NCI-H1092 (cell line): Measurements from ENCODE around the gene FREY1.

ENCODE experiments used
- DNase-seq: peaks from one replicate; lab custom pipeline; 2025; lab: John Stamatoyannopoulos, UW

The FREY1 gene

DNA sequence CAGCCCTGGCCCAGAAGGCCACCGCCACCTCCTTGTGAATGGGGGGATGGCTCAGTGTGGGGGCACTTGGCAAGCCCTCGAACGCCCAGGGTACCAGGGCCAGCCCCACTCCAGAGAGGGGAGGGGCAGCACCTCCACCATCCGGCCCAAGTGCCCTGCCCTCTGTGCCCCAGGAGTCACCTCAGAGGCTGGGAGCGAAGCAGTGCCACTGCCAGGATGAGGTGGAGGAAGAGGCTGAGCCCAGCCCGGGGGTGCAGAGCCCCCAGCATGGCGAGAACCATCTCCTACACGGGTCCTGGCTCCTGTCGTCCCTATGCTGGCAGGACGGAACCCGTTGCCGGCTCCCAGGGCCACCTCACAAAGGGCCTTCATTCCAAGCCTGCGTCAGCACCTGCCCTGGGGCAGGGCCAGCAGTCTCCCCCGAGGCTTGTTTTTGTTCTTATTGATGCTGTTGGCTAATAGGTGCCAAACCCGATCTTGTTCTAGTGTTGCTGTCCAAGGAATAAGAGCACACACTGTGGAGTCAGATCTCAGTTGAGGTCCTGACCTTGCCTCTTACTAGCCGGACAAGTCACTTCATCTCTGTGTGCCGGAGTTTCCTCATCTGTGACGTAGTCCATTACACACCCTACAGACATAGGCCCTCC, at the start of gene FREY1:
Gene FREY1, minus strand, starts transcription at position 307 of the 647 bp plus-strand sequence. Its CDS starts 26 bp downstream, at position 281.
- DNase-seq: no peak

- no peak for DNase-seq
Observed at GRCh38 chr11:45949992-45950407, 42.9 kb upstream of the FREY1 start.

DNA sequence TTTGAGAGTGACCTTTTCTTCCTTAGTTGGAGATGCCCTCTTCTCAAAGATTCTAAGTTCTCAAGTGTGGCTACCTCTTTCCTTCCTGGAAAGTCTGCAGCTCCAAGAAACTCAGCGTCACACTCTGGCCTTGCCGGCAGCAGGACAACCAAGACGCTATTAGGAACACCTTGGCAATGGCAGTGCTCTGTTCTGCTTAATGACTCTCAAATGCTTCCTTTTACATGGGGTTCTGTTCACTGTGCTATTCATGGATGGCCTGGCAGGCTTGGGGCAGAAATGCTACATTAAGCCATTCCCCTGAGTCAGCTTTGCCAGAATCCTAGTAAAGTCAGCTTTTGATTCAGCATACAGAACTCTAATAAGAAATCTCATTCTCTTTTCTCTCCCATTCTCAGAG, 41.3 kb upstream of the FREY1 start:
- DNase-seq: no peak

DNA sequence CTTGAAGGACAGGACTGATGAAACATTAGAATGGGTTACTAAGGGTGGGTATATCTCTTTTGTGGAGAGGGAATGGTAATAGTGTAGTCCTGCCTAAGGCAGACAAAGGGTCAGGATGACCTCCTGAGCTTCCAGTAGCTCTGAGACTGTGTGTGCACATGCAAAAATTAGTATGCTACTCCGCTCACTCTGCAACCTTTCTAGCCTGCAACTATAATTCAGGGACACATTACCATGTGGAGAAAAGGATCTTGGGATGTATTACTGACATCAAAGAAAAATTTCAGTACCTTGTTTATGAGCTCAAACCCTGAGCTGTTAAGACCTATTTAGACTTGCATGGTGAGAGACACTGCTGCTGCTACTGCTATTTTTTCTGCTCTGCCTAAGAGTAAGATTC, 40.8 kb upstream of the FREY1 start:
- no peak for DNase-seq

- DNase-seq: no peak
Observed at GRCh38 chr11:45945397-45945999, 38.4 kb upstream of the FREY1 start.

DNA sequence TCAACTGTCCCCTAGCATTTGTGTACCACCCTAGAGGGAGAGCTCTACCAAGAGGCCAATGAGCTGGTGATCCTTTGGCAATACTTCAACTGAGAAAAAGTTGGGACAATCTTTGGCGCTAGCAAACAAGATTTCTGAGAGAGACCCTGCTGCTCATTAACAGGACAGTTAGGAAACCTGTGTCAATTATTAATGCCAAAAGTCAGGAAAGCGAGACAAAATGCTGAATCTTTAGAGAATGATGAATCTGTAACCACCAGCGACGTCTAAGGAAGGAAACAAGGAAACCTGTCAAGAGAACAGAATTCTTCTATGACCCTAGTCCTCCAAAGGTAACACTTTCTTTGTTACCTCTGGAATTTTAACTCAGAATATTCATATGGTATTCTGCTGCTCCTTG, 35.3 kb upstream of the FREY1 start:
- no peak for DNase-seq

DNA sequence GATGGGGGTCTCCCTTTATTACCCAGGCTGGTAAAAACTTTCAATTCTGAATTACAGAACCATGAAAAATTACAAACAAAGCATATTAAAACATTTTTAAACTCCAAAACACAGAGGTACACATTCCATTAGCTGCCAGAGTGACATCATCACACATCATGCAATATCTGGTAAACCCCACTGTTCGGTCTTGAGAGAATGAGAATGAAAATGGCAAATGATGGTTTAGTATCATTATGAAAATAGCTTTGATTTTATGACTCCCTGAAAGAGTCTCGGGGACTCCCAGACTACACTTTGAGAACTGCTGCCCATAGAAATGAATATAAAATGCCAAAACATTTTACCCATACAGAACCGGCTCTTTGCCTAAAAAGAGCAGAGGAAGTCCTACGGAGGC, 34.2 kb upstream of the FREY1 start:
- DNase-seq: no peak

GRCh38 chr11:45939836-45940235, 32.8 kb upstream of the FREY1 start:
- DNase-seq: no peak

GRCh38 chr11:45937916-45938315, 30.8 kb upstream of the FREY1 start:
- no peak for DNase-seq

DNA sequence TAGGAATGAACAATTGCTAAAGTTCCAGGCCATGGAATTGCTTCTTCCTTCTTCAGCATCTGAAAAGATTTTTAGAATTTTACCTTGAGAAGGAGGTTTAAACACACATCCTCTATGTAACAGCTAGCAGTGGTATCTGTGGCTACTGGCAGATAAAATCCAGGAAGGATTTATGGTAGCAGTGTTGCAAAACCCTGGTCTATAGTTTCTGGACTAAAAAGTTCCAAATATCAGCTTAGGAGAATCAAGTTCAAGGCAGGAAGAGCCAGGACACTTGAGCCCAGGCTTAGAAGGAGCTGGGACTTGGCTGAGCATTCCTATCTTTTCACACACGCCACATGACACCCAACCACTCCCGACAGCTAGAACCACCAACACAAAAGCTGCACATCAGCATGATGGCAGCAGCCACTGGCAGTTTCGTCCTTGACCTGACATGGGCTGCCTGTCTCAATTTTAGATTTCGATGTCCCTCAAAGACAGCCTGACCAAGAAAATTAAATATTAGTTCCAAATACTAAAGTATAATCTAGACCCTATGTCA, 29.5 kb upstream of the FREY1 start:
- no peak for DNase-seq

- DNase-seq: no peak
Observed at GRCh38 chr11:45935349-45936064, 28.4 kb upstream of the FREY1 start.

- no peak for DNase-seq
Observed at GRCh38 chr11:45934580-45935318, 27.7 kb upstream of the FREY1 start.

GRCh38 chr11:45933846-45934579, 26.9 kb upstream of the FREY1 start:
- no peak for DNase-seq

GRCh38 chr11:45933131-45933831, 26.2 kb upstream of the FREY1 start:
- DNase-seq: no peak

DNA sequence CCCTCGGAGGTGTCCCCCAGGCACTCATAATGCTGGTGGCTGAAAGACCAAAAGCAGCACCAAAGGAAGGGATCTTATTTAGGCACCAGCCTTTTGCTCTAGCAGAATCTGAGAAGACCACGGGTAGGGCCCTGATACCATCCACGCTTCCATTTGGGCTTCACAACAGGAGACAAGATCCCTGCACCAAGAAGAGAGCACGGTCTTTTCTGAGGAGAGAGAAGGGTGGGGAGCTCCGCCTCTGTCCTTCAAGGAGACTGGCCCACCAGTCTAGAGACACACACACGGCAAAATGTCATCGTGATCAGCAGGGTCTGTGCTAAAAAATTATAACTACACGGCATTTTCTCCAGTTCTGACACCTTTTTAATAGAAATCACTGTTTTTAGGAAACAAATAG, 25.1 kb upstream of the FREY1 start:
- DNase-seq: no peak

DNA sequence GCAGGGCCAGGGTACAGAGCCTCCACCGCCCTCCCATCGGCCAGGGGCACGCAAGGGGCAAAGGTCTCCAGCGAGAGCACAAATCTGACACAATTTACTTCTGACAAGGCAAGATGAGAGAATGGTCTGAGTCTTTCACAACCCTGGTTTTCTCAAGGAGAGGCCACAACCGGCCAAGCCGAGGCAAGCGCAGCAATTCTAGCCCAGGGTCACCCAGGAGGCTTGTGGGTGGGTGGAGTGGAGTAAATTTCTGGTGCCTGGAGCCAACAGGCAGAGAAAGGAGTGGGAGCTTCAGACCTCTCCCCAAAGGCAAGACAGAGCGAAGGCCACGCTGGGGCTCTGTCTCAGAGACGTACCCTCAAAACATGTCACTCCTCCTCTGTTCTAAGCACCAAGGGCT, 24.7 kb upstream of the FREY1 start:
- DNase-seq: no peak

DNA sequence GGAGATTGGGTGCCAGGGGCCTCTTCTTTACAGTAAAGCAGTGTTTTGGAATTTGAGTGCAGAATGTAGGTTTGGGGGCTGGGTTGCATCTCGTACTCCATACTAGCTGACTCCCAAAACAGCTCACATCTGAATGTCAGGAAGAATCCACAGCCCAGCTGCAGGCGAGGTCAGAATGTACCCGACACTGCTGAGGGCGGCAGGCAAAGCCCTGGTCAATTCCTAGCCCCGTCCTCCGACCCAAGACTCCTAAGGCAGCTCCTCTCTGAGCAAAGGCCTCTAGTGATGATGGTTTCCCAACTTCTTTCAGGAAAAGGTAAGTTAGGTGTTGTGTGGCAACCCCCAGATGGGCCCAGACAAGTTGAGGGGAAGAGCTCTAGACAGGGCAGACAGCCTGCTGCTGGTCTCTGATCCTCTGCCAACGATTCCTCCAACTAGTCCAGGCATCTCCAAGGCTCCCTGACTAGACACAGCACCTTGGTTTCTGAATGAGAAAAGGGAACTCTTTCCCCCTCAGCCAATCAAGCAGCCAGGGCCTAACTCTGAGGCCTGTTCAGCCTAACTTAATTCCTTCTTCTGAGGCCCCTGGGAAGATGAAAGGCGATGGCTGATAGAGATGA, 24.0 kb upstream of the FREY1 start:
- no peak for DNase-seq

GRCh38 chr11:45930031-45930794, 23.1 kb upstream of the FREY1 start:
- DNase-seq: peak; percentile 83

GRCh38 chr11:45929486-45930030, 22.5 kb upstream of the FREY1 start:
- DNase-seq: no peak
